Gastroesophageal sphincter (tissue), 4 donors: ENCODE measurements around the gene ZNF780B. TPM values are rescaled to one million over a fixed set of nuclear protein-coding genes. Genes with fewer than 3 reads are reported as not detected.
A peak's percentile ranks its signal among the peaks of the same experiment; 100 is the strongest.

ENCODE experiments used
- ATAC-seq: fragments of 150-250 bp; one replicate; pipeline ENCODE4 v1.9.1; 2016; ENCODE audit warnings: mild to moderate bottlenecking, moderate library complexity
- H3K27ac ChIP-seq, 4 donors: fragments of 200-600 bp; sonication (generic) in 3 of 4; 1 replicate in 3 of 4; 2 replicates in 1 of 4; pipeline ENCODE4 v1.5.1; 2016 to 2019
- H3K27me3 ChIP-seq: fragments of 200-600 bp; sonication (generic); one replicate; pipeline ENCODE4 v1.5.1; 2019
- H3K36me3 ChIP-seq, 2 donors: fragments of 200-600 bp; sonication (generic); one replicate each; pipeline ENCODE4 v1.5.1; 2019; ENCODE audit warnings: control low read depth in 1 of 2
- H3K4me1 ChIP-seq, 3 donors: fragments of 200-600 bp; sonication (generic); 1 replicate in 2 of 3; 2 replicates in 1 of 3; pipeline ENCODE4 v1.5.1; 2016 to 2019; ENCODE audit warnings: control low read depth in 2 of 3
- H3K4me3 ChIP-seq, 2 donors: fragments of 200-600 bp; sonication (generic); one replicate each; pipeline ENCODE4 v1.5.1; 2019; ENCODE audit warnings: mild to moderate bottlenecking in 1 of 2, moderate library complexity in 1 of 2
- H3K9me3 ChIP-seq, 3 donors: fragments of 200-600 bp; sonication (generic); one replicate each; pipeline ENCODE4 v1.5.1; 2017 to 2019; ENCODE audit warnings: control low read depth in 2 of 3
- CTCF ChIP-seq, 4 experiments: fragments of 200-600 bp in 2 of 4; fragments of 450-650 bp in 2 of 4; sonication (generic) in 1 of 4; IDR thresholded peaks; one replicate each; pipeline ENCODE4 v1.5.1; 2017 to 2019; ENCODE audit warnings: antibody characterized with exemption in 4 of 4, mild to moderate bottlenecking in 2 of 4, moderate library complexity in 2 of 4
- EP300 ChIP-seq: sonication (generic); formaldehyde crosslinking; IDR thresholded peaks from one replicate; pipeline ENCODE4 v1.6.1; 2017; ENCODE audit warnings: antibody characterized with exemption, mild to moderate bottlenecking
- POLR2A ChIP-seq, 2 donors: fragments of 450-650 bp; IDR thresholded peaks; one replicate each; pipeline ENCODE4 v1.6.1; 2017; ENCODE audit warnings: antibody characterized with exemption in 2 of 2, mild to moderate bottlenecking in 2 of 2, moderate library complexity in 1 of 2
- POLR2AphosphoS5 ChIP-seq: sonication (generic); formaldehyde crosslinking; IDR thresholded peaks from one replicate; pipeline ENCODE4 v1.6.1; 2017; ENCODE audit warnings: antibody characterized with exemption
- WGBS, 2 donors: methylation state at CpG; one replicate each; pipeline ENCODE4 v1.1.5; 2018; ENCODE audit warnings: low coverage in 1 of 2; 5-methylcytosine and 5-hydroxymethylcytosine counted together
- total RNA-seq, 4 donors: library from RNA; depleted of rRNA; stranded (reverse); fragments of >200 nt; gene quantifications; one replicate each; pipeline ENCODE4 v1.1.0, GENCODE V29; 2016

Gene ZNF780B
- total RNA-seq, 4 donors from 2014 or later = 14.5 to 22.5 (median 19.7) TPM

GRCh38 chr19:40059624-40060023 is 3.6 kb upstream of the ZNF780B start:
- Histone ChIP-seq H3K36me3 (no peaks in the 10 kb centered on the region), H3K27me3 (no peaks in the 10 kb centered on the region), H3K4me3 (no peak overlapping the region), H3K27ac (no peak overlapping the region), H3K4me1 (peaks cover 0 to 15% (median 6%) of the 10 kb centered on the region in 3 donors), H3K9me3 (peaks cover 0 to 18% (median 0%) of the 10 kb centered on the region in 3 donors)
- 76% methylated on average over 1 of the region's 1 CpG; no CpG with 5 or more reads in 1 of the 2 donors for WGBS, 2 donors
- no peak for ATAC-seq
- TF ChIP-seq POLR2AphosphoS5 (no peak), POLR2A (IDR thresholded peaks at IDR 0.05) (no peak), EP300 (no peak), CTCF (IDR thresholded peaks at IDR 0.05) (no peak)

- Histone ChIP-seq H3K36me3 (no peaks in the 10 kb centered on the region), H3K9me3 (peaks cover 0 to 21% (median 0%) of the 10 kb centered on the region in 3 donors), H3K27me3 (no peaks in the 10 kb centered on the region), H3K4me3 (no peak overlapping the region), H3K27ac (no peak overlapping the region), H3K4me1 (peaks cover 0 to 28% (median 6%) of the 10 kb centered on the region in 3 donors)
- TF ChIP-seq POLR2A (IDR thresholded peaks at IDR 0.05) (no peak), POLR2AphosphoS5 (no peak), CTCF (IDR thresholded peaks at IDR 0.05) (no peak), EP300 (no peak)
- ATAC-seq = no peak
- 75 to 81% methylated on average over 1 of the region's 1 CpG for WGBS, 2 donors
Observed at GRCh38 chr19:40057166-40057565, 1.1 kb upstream of the ZNF780B start.

GRCh38 chr19:40056505-40056904 is 474 bp upstream of the ZNF780B start:
- Histone ChIP-seq H3K4me3 (peak overlapping the region; percentile 65 to 89), H3K27me3 (no peaks in the 10 kb centered on the region), H3K36me3 (no peaks in the 10 kb centered on the region), H3K4me1 (peaks cover 0 to 28% (median 6%) of the 10 kb centered on the region in 3 donors), H3K27ac (peak overlapping the region; percentile 21 to 83 (median 81)), H3K9me3 (peaks cover 0 to 28% (median 0%) of the 10 kb centered on the region in 3 donors)
- ATAC-seq = no peak
- no peak for TF ChIP-seq POLR2A (IDR thresholded peaks at IDR 0.05)
- no peak for TF ChIP-seq POLR2AphosphoS5
- TF ChIP-seq EP300 = no peak
- no peak for TF ChIP-seq CTCF (IDR thresholded peaks at IDR 0.05)
- 5 to 6% methylated on average over 4 to 7 of the region's 7 CpGs for WGBS, 2 donors

- TF ChIP-seq POLR2A (IDR thresholded peaks at IDR 0.05) (no peak), POLR2AphosphoS5 (no peak), EP300 (no peak), CTCF (IDR thresholded peaks at IDR 0.05) (no peak)
- Histone ChIP-seq H3K9me3 (peaks cover 0 to 34% (median 0%) of the 10 kb centered on the region in 3 donors), H3K27me3 (no peaks in the 10 kb centered on the region), H3K4me1 (peaks cover 0 to 28% (median 6%) of the 10 kb centered on the region in 3 donors), H3K4me3 (peak overlapping the region; percentile 65 to 89), H3K36me3 (peaks cover 0 to 9% of the 10 kb centered on the region in 2 donors), H3K27ac (peak overlapping the region in 3 of 4 donors; percentile 81 to 83 (median 81))
- WGBS, 2 donors = 14 to 29% methylated on average over 8 to 10 of the region's 10 CpGs
- no peak for ATAC-seq
Observed at GRCh38 chr19:40055049-40055448, 982 bp downstream of the ZNF780B start.

- Histone ChIP-seq H3K27ac (peak overlapping the region in 3 of 4 donors; percentile 81 to 83 (median 81)), H3K4me3 (peak overlapping the region; percentile 65 to 89)
- 62 to 66% methylated on average over 7 to 9 of the region's 9 CpGs for WGBS, 2 donors
Observed at GRCh38 chr19:40054632-40055031, 1.4 kb downstream of the ZNF780B start.

More at GRCh38 chr19:40054632-40055031, 1.4 kb downstream of the ZNF780B start:
- peaks cover 0 to 34% (median 0%) of the 10 kb centered on the region in 3 donors for H3K9me3 ChIP-seq
- H3K4me1 ChIP-seq = peaks cover 0 to 28% (median 6%) of the 10 kb centered on the region in 3 donors
- H3K36me3 ChIP-seq = peaks cover 0 to 13% of the 10 kb centered on the region in 2 donors
- TF ChIP-seq POLR2A (IDR thresholded peaks at IDR 0.05) (no peak), CTCF (IDR thresholded peaks at IDR 0.05) (no peak), EP300 (no peak), POLR2AphosphoS5 (no peak)
- no peaks in the 10 kb centered on the region for H3K27me3 ChIP-seq
- ATAC-seq = no peak
